Lower leg skin (tissue), 4 donors: Measurements from ENCODE around the gene CCDC106. TPM values are rescaled to one million over a fixed set of nuclear protein-coding genes. Genes with fewer than 3 reads are reported as not detected.

Experiments used
- DNase-seq, 2 donors: peaks; one replicate each; pipeline ENCODE4 v3.0.0-alpha.2; 2019; ENCODE audit warnings: low spot score in 2 of 2
- H3K4me3 ChIP-seq: fragments of 200-600 bp; sonication (generic); 2 replicates; pipeline ENCODE4 v1.5.1; 2017; ENCODE audit warnings: mild to moderate bottlenecking, low read depth; ENCODE audit not compliant: poor library complexity, severe bottlenecking
- POLR2A ChIP-seq, 2 donors: fragments of 450-650 bp; IDR thresholded peaks; one replicate each; pipeline ENCODE4 v1.6.1; 2016 to 2017; ENCODE audit warnings: antibody characterized with exemption in 2 of 2, mild to moderate bottlenecking in 1 of 2, moderate library complexity in 1 of 2
- WGBS, 2 donors: methylation state at CpG; one replicate each; pipeline ENCODE4 v1.1.5; 2018; 5-methylcytosine and 5-hydroxymethylcytosine counted together
- intact Hi-C: fragments of 100-400 bp; cut with DNase I; formaldehyde crosslinking; loops from one replicate; pipeline ENCODE4 v1.15.0; 2023; ENCODE audit warnings: low total_unique reads
- total RNA-seq, 4 donors: library from RNA; depleted of rRNA; stranded (reverse); fragments of >200 nt; gene quantifications; one replicate each; pipeline ENCODE4 v1.1.0, GENCODE V29; 2016
- TF ChIP-seq, protein P1 (sequence below), 3 donors: fragments of 450-650 bp; IDR thresholded peaks; one replicate each; pipeline ENCODE4 v1.5.1; 2016; ENCODE audit warnings: antibody characterized with exemption in 3 of 3, mild to moderate bottlenecking in 3 of 3, moderate library complexity in 2 of 3

The CCDC106 gene
- total RNA-seq, 4 donors from 2014 or later, result 7.9 to 10.4 (median 8.5) TPM

DNA sequence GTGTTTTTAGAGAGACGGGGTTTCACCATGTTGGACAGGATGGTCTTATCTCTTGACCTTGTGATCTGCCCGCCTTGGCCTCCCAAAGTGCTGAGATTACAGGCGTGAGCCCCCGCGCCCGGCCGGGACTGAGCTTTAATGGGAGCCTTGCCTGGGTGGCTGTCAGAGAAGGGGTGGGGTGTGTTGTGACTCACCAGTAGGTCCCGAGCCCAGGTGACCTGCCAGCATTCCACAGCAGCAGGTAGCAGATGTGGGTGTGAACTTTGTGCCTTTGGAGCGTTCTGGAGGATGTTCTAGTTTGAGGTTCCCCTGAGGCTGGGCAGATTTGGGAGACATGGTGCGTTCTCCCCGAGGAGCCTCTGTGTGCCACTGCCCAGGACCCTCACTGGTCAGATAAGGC, 19.9 kb downstream of the CCDC106 start:
- no peak for DNase-seq
- intact Hi-C loops, result no loop called here
- 62 to 68% methylated on average over 10 to 11 of the region's 11 CpGs for WGBS, 2 donors
- H3K4me3 ChIP-seq, result no peak overlapping the region
- no peak for TF ChIP-seq POLR2A (IDR thresholded peaks at IDR 0.05)
- TF ChIP-seq, protein P1, sequence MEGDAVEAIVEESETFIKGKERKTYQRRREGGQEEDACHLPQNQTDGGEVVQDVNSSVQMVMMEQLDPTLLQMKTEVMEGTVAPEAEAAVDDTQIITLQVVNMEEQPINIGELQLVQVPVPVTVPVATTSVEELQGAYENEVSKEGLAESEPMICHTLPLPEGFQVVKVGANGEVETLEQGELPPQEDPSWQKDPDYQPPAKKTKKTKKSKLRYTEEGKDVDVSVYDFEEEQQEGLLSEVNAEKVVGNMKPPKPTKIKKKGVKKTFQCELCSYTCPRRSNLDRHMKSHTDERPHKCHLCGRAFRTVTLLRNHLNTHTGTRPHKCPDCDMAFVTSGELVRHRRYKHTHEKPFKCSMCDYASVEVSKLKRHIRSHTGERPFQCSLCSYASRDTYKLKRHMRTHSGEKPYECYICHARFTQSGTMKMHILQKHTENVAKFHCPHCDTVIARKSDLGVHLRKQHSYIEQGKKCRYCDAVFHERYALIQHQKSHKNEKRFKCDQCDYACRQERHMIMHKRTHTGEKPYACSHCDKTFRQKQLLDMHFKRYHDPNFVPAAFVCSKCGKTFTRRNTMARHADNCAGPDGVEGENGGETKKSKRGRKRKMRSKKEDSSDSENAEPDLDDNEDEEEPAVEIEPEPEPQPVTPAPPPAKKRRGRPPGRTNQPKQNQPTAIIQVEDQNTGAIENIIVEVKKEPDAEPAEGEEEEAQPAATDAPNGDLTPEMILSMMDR (IDR thresholded peaks at IDR 0.05), result no peak

DNA sequence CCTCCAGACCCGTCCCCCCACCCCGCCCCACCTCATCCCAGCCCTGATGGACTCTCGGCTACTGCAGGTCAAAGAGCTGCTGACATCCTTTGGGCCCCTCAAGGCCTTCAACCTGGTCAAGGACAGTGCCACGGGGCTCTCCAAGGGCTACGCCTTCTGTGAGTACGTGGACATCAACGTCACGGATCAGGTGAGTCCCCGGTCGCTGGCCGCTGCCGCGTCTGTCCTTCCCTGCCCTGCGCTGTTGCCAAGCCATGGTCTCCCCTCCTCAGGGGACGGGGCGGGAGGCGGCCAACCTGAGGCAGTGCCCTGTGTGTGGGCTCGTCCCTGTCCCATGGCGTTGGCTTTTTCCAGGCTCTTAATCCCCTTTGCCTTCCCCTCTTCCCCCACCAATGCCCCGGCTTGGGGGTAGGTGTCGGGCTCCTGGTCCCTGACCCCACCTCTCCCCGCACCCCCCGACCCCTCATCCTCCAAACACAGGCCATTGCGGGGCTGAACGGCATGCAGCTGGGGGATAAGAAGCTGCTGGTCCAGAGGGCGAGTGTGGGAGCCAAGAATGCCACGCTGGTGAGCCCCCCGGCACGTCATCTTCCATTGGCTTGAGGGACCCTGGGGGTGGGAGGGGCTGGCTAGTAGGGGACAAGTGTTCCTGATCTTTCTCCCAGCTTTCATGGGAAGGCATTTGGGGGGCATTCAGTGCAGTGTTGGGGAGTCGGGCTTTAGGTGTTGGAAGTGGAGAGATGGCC, 20.8 kb downstream of the CCDC106 start:
- 88 to 91% methylated on average over 30 of the region's 30 CpGs for WGBS, 2 donors
- TF ChIP-seq, protein P1 (IDR thresholded peaks at IDR 0.05), result no peak
- no peak for TF ChIP-seq POLR2A (IDR thresholded peaks at IDR 0.05)
- DNase-seq, result no peak
- intact Hi-C loops, result no loop called here
- no peak overlapping the region for H3K4me3 ChIP-seq

DNA sequence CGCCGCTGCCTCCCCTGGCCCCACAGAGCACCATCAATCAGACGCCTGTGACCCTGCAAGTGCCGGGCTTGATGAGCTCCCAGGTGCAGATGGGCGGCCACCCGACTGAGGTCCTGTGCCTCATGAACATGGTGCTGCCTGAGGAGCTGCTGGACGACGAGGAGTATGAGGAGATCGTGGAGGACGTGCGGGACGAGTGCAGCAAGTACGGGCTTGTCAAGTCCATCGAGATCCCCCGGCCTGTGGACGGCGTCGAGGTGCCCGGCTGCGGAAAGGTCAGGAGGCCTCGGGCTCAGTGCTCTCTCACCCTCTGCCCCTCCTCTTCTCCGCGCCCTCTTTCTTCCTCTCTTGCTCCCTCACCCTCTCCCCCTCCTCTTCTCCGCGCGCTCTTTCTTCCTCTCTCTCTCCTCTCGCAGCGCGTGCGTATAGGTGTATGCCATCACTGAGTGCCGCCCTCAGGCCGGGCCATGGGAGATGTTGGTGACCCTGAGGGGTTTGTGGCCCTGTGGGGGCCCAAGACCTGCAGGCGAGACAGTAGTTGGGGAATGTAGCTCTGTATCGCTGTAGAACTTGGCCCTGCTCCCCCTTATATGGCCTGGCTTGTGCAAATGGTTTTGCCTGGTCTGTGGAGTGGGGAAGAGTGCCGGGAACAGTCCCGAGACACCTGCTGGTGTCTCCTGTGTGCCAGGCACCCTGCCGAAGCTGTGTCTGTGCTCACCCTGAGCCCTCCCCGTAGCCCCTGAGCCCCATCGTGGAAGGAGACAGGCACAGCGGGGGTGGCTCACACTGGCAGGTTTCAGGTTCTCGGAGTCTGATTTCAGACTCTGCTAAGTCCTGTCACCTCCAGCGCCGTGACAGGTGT, 21.6 kb downstream of the CCDC106 start:
- H3K4me3 ChIP-seq, result no peak overlapping the region
- intact Hi-C loops, result loop anchor here (5.0 kb wide), 1 partner anchor 838 kb away; the partner anchor contains the start of gene ZNF471
- no peak for DNase-seq
- WGBS, 2 donors, result 86 to 87% methylated on average over 42 to 43 of the region's 43 CpGs
- TF ChIP-seq POLR2A (IDR thresholded peaks at IDR 0.05), result no peak
- TF ChIP-seq, protein P1 (IDR thresholded peaks at IDR 0.05), result no peak

DNA sequence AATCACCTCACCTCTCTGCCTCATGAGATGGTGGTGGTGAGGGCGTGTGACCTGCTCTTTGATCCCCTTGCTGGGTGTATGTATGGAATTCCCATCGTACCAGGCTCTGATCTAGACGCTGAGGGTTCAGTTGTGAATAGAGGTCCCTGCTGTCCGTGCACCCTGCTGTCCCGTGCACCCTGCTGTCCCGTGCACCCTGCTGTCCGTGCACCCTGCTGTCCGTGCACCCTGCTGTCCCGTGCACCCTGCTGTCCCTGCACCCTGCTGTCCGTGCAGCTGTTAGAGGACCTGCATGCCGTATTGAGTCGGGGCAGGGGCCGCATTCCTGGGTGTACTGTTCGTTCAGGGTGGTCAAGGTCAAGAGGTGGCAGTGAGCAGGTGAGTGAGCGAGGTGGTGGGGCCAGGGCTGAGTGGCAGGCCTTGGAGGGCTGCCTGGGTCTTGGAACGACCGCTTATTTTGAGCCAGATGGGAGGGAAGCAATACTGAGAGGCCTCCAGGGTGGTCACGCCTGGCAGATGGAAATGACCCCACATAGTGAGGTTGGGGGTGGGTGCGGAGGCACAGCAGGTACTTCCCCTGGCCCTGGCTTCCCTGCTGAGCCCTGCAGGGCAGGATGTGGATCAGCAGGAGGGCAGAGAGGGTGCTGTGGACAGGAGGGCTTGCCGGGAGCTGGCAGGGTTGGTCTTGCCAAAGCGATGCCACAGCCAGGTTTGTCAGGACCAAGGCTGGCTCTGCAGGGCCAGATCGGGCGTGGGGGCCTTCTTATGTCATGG, 22.5 kb downstream of the CCDC106 start:
- H3K4me3 ChIP-seq, result no peak overlapping the region
- DNase-seq, result no peak
- TF ChIP-seq POLR2A (IDR thresholded peaks at IDR 0.05), result no peak
- TF ChIP-seq, protein P1 (IDR thresholded peaks at IDR 0.05), result no peak
- intact Hi-C loops, result loop anchor here (5.0 kb wide), 1 partner anchor 837 kb away; the partner anchor contains the start of gene ZNF471
- WGBS, 2 donors, result 81 to 84% methylated on average over 22 to 23 of the region's 23 CpGs

DNA sequence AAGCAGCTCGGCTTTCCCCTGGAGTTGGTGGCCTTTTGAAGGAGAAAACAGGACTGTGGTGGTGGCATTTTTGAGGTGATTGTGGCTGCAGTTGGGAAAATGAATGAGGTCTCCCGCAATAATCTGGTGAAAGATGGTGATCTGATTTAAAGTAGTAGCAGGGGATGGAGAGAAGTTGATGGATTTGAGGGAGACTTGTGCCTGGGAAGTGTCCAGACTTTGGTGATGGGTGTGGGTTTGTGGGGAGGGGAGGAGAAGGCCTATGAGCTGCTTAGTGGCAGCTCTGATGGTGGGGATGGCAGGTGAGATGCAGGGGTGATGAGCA, 23.0 kb downstream of the CCDC106 start:
- intact Hi-C loops, result loop anchor here (5.0 kb wide), 1 partner anchor 836 kb away; the partner anchor contains the start of gene ZNF471
- no peak for DNase-seq
- H3K4me3 ChIP-seq, result no peak overlapping the region
- no peak for TF ChIP-seq POLR2A (IDR thresholded peaks at IDR 0.05)
- TF ChIP-seq, protein P1 (IDR thresholded peaks at IDR 0.05), result no peak
- WGBS, 2 donors, result 72 to 74% methylated on average over 2 of the region's 2 CpGs
